ENCODE results near the gene ATP6V1B1. TPM values are rescaled to one million over a fixed set of nuclear protein-coding genes. Genes with fewer than 3 reads are reported as not detected.

ATP6V1B1 gene
- total and polyA plus RNA-seq, 2 experiments from 2014 or later: not detected

DNA sequence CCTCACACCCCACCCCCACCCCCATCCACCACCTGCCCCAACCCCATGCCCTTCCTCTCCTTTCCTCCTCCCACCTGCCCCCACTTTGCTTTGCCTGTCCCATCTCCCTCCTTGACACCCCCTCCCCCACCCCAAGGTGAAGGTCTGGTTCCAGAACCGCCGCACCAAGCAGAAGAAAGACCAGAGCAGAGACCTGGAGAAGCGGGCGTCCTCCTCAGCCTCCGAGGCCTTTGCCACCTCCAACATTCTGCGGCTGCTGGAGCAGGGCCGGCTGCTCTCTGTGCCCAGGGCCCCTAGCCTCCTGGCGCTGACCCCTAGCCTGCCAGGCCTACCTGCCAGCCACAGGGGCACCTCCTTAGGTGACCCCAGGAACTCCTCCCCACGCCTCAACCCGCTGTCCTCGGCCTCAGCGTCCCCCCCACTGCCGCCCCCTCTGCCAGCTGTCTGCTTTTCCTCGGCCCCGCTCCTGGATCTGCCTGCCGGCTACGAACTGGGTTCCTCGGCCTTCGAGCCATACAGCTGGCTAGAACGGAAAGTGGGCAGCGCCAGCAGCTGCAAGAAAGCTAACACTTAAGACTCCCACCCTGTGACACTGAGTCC, 3.0 kb upstream of the ATP6V1B1 start:
- H3K27ac Mint-ChIP-seq: no peak overlapping the region
- Histone ChIP-seq H3K79me2 (replicated peaks; ENCODE audit: insufficient read depth) (no peaks in the 10 kb centered on the region), H3F3A (replicated peaks; ENCODE audit: low read depth) (no peaks in the 10 kb centered on the region), H3K27ac (ENCODE audit: low read depth) (no peak overlapping the region), H2AFZ (no peak overlapping the region), H3K4me3 (no peak overlapping the region), H3K4me1 (ENCODE audit: insufficient read depth) (peaks cover 13% of the 10 kb centered on the region), H3K27me3 (ENCODE audit: insufficient read depth) (peaks cover 8% of the 10 kb centered on the region; the same call in 1 of the 2 replicates), H3K36me3 (ENCODE audit: insufficient read depth) (no peaks in the 10 kb centered on the region), H3K9me2 (ENCODE audit: insufficient read depth) (no peaks in the 10 kb centered on the region), H4K20me1 (replicated peaks; ENCODE audit: insufficient read depth) (no peaks in the 10 kb centered on the region), H3K4me2 (no peak overlapping the region)
- H3K9me3 Mint-ChIP-seq: no peaks in the 10 kb centered on the region
- DNase-seq (ENCODE audit: low spot score) (no peak), ATAC-seq (no peak)
- H3K4me1 Mint-ChIP-seq: peaks cover 19% of the 10 kb centered on the region
- H3K36me3 Mint-ChIP-seq (ENCODE audit: low read depth): no peaks in the 10 kb centered on the region; the same call in 2 of the 3 replicates
- H3K4me3 Mint-ChIP-seq: no peak overlapping the region
- H3K27me3 Mint-ChIP-seq (ENCODE audit: insufficient read depth, low read depth, poor library complexity): peaks cover 26% of the 10 kb centered on the region
- no peak for TF ChIP-seq STAT1 (IDR thresholded peaks at IDR 0.05; ENCODE audit: unreplicated experiment)
- TF ChIP-seq, protein P1, sequence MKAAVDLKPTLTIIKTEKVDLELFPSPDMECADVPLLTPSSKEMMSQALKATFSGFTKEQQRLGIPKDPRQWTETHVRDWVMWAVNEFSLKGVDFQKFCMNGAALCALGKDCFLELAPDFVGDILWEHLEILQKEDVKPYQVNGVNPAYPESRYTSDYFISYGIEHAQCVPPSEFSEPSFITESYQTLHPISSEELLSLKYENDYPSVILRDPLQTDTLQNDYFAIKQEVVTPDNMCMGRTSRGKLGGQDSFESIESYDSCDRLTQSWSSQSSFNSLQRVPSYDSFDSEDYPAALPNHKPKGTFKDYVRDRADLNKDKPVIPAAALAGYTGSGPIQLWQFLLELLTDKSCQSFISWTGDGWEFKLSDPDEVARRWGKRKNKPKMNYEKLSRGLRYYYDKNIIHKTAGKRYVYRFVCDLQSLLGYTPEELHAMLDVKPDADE (IDR thresholded peaks at IDR 0.05): no peak
- no peak for TF ChIP-seq ZNF462 (CRISPR knock-in tag; IDR thresholded peaks at IDR 0.05)
- TF ChIP-seq JUNB (IDR thresholded peaks at IDR 0.05; ENCODE audit: unreplicated experiment): no peak

DNA sequence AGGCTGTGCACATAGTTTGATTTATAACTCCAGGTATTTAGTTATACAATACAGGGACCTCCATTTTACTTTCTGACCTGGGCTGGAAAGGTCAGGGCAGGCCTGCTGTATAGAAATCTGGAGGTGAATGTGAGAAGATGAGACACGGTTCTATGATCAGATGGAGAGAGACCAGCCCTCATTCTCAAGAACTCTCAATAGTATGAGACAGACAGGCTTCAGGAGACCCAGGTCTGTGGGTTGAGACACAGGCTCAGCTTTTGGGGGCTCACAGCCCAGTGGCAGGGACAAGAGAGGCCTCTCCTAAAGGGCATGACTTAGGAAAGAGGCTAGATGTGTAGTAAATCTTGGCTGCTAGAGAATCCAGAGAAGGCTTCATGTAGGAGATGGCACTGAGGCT, 719 bp upstream of the ATP6V1B1 start:
- no peak for TF ChIP-seq CREB1 (CRISPR knock-in tag; IDR thresholded peaks at IDR 0.05; ENCODE audit: low read depth)
- TF ChIP-seq JUNB (IDR thresholded peaks at IDR 0.05; ENCODE audit: unreplicated experiment): no peak
- Mint-ChIP-seq H3K4me1 (peaks cover 36% of the 10 kb centered on the region), H3K36me3 (ENCODE audit: low read depth) (no peaks in the 10 kb centered on the region; the same call in 2 of the 3 replicates), H3K27ac (no peak overlapping the region), H3K9me3 (no peaks in the 10 kb centered on the region), H3K27me3 (ENCODE audit: insufficient read depth, low read depth, poor library complexity) (peaks cover 44% of the 10 kb centered on the region), H3K4me3 (no peak overlapping the region; the same call in 2 of the 3 replicates)
- no peaks in the 10 kb centered on the region for H3K9me2 ChIP-seq (ENCODE audit: insufficient read depth)
- no peak overlapping the region for H2AFZ ChIP-seq
- no peaks in the 10 kb centered on the region for H3K79me2 ChIP-seq (replicated peaks; ENCODE audit: insufficient read depth)
- peaks cover 30% of the 10 kb centered on the region for H3K4me1 ChIP-seq (ENCODE audit: insufficient read depth)
- no peaks in the 10 kb centered on the region for H4K20me1 ChIP-seq (replicated peaks; ENCODE audit: insufficient read depth)
- ATAC-seq: no peak
- H3F3A ChIP-seq (replicated peaks; ENCODE audit: low read depth): no peaks in the 10 kb centered on the region
- DNase-seq (ENCODE audit: low spot score): no peak
- H3K4me3 ChIP-seq: no peak overlapping the region
- H3K27ac ChIP-seq (ENCODE audit: low read depth): no peak overlapping the region
- 0 out of 2 replicates have a peak overlapping the region, but pooled peaks have one; percentile 43 for H3K4me2 ChIP-seq
- H3K36me3 ChIP-seq (ENCODE audit: insufficient read depth): no peaks in the 10 kb centered on the region
- peaks cover 28% of the 10 kb centered on the region for H3K27me3 ChIP-seq (ENCODE audit: insufficient read depth)
